ENCODE data around the gene PSMG3.
"Not testable (repeated sequence)": the region's sequence is repeated elsewhere in the genome, so short reads cannot be mapped to it uniquely, and the experiment has no call there.

GRCh38 chr7:1519322-1519922 is 50.4 kb downstream of the PSMG3 start:
- not testable (repeated sequence) for TF ChIP-seq CTCF (IDR thresholded peaks at IDR 0.05); STAT6 (CRISPR knock-in tag; conservative IDR thresholded peaks at IDR 0.05; ENCODE audit: low read depth); GTF2I (CRISPR knock-in tag; conservative IDR thresholded peaks at IDR 0.05); ATF3 (CRISPR knock-in tag; conservative IDR thresholded peaks at IDR 0.05); TEAD4 (CRISPR knock-in tag; IDR thresholded peaks at IDR 0.05); ATF1 (CRISPR knock-in tag; IDR thresholded peaks at IDR 0.05); MXD4 (CRISPR knock-in tag; IDR thresholded peaks at IDR 0.05; ENCODE audit: borderline replicate concordance); NR2C2 (CRISPR knock-in tag; IDR thresholded peaks at IDR 0.05); ZNF232 (CRISPR knock-in tag; IDR thresholded peaks at IDR 0.05)
- TF ChIP-seq, protein P1, sequence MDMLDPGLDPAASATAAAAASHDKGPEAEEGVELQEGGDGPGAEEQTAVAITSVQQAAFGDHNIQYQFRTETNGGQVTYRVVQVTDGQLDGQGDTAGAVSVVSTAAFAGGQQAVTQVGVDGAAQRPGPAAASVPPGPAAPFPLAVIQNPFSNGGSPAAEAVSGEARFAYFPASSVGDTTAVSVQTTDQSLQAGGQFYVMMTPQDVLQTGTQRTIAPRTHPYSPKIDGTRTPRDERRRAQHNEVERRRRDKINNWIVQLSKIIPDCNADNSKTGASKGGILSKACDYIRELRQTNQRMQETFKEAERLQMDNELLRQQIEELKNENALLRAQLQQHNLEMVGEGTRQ (CRISPR knock-in tag; IDR thresholded peaks at IDR 0.05): not testable (repeated sequence)
- TF ChIP-seq, protein P2, sequence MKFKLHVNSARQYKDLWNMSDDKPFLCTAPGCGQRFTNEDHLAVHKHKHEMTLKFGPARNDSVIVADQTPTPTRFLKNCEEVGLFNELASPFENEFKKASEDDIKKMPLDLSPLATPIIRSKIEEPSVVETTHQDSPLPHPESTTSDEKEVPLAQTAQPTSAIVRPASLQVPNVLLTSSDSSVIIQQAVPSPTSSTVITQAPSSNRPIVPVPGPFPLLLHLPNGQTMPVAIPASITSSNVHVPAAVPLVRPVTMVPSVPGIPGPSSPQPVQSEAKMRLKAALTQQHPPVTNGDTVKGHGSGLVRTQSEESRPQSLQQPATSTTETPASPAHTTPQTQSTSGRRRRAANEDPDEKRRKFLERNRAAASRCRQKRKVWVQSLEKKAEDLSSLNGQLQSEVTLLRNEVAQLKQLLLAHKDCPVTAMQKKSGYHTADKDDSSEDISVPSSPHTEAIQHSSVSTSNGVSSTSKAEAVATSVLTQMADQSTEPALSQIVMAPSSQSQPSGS (CRISPR knock-in tag; IDR thresholded peaks at IDR 0.05; ENCODE audit: borderline replicate concordance, low read depth): not testable (repeated sequence)
